H9 (cell line): ENCODE results near the gene OTOGL. TPM values are rescaled to one million over a fixed set of nuclear protein-coding genes. Genes with fewer than 3 reads are reported as not detected.

Source experiments
- DNase-seq: peaks from one replicate; pipeline ENCODE4 v3.0.0-alpha.2; 2017
- H2AFZ ChIP-seq: one replicate; pipeline ENCODE4 v1.6.1; 2013; ENCODE audit warnings: mild to moderate bottlenecking, low read length, control low read depth, moderate library complexity
- H2AK5ac ChIP-seq: 2 replicates; pipeline ENCODE4 v1.6.1; 2013; ENCODE audit warnings: low read length, control low read depth, mixed read lengths; ENCODE audit not compliant: insufficient read length
- H2BK120ac ChIP-seq: one replicate; pipeline ENCODE4 v1.6.1; 2013; ENCODE audit warnings: low read depth, mild to moderate bottlenecking, low read length, control low read depth, inconsistent platforms; ENCODE audit not compliant: poor library complexity, severe bottlenecking
- H2BK12ac ChIP-seq: 2 replicates; pipeline ENCODE4 v1.6.1; 2013; ENCODE audit warnings: low read length, control low read depth, mixed read lengths, low read depth; ENCODE audit not compliant: insufficient read length
- H2BK15ac ChIP-seq: 2 replicates; pipeline ENCODE4 v1.6.1; 2013; ENCODE audit warnings: low read depth, low read length, control low read depth
- H2BK20ac ChIP-seq: one replicate; pipeline ENCODE4 v1.6.1; 2013; ENCODE audit warnings: low read depth, mild to moderate bottlenecking, low read length, control low read depth, inconsistent platforms; ENCODE audit not compliant: poor library complexity, severe bottlenecking
- H2BK5ac ChIP-seq: 2 replicates; pipeline ENCODE4 v1.6.1; 2013; ENCODE audit warnings: low read length, control low read depth, mixed read lengths; ENCODE audit not compliant: insufficient read length
- H3K14ac ChIP-seq: 2 replicates; pipeline ENCODE4 v1.6.1; 2013; ENCODE audit warnings: low read length, control low read depth; ENCODE audit not compliant: insufficient read depth
- H3K18ac ChIP-seq: 2 replicates; pipeline ENCODE4 v1.6.1; 2013; ENCODE audit warnings: low read depth, mild to moderate bottlenecking, mixed read lengths, low read length, control low read depth; ENCODE audit not compliant: insufficient read length
- H3K23ac ChIP-seq: 2 replicates; pipeline ENCODE4 v1.6.1; 2013; ENCODE audit warnings: low read length, control low read depth, mixed read lengths, low read depth; ENCODE audit not compliant: insufficient read length
- H3K23me2 ChIP-seq: 2 replicates; pipeline ENCODE4 v1.6.1; 2013; ENCODE audit warnings: low read depth, mild to moderate bottlenecking, mixed read lengths, low read length, control low read depth; ENCODE audit not compliant: insufficient read length, poor library complexity, severe bottlenecking
- H3K27ac ChIP-seq: 2 replicates; pipeline ENCODE4 v1.5.1; 2013; ENCODE audit warnings: low read length, control low read depth, mixed read lengths, low read depth; ENCODE audit not compliant: insufficient read length
- H3K27me3 ChIP-seq: 2 replicates; pipeline ENCODE4 v1.6.1; 2013; ENCODE audit warnings: low read length, control low read depth, inconsistent platforms; ENCODE audit not compliant: insufficient read depth
- H3K4ac ChIP-seq: 2 replicates; pipeline ENCODE4 v1.6.1; 2013; ENCODE audit warnings: low read depth, mild to moderate bottlenecking, control low read depth, inconsistent platforms, low read length, moderate library complexity
- H3K4me1 ChIP-seq: 2 replicates; pipeline ENCODE4 v1.6.1; 2013; ENCODE audit warnings: low read length, control low read depth, inconsistent platforms; ENCODE audit not compliant: insufficient read depth
- H3K4me2 ChIP-seq: 2 replicates; pipeline ENCODE4 v1.6.1; 2013; ENCODE audit warnings: low read length, control low read depth, mixed read lengths; ENCODE audit not compliant: insufficient read length, insufficient read depth
- H3K56ac ChIP-seq: 2 replicates; pipeline ENCODE4 v1.6.1; 2013; ENCODE audit warnings: low read depth, mild to moderate bottlenecking, mixed read lengths, low read length, control low read depth; ENCODE audit not compliant: insufficient read length
- H3K79me1 ChIP-seq: 2 replicates; pipeline ENCODE4 v1.6.1; 2013; ENCODE audit warnings: low read depth, mild to moderate bottlenecking, moderate library complexity, low read length, control low read depth, inconsistent platforms; ENCODE audit not compliant: insufficient read depth, poor library complexity, severe bottlenecking
- H3K79me2 ChIP-seq: 2 replicates; pipeline ENCODE4 v1.6.1; 2013; ENCODE audit warnings: low read length, control low read depth, inconsistent platforms; ENCODE audit not compliant: insufficient read depth
- H3K9ac ChIP-seq: 2 replicates; pipeline ENCODE4 v1.6.1; 2013; ENCODE audit warnings: low read length, control low read depth, mixed read lengths; ENCODE audit not compliant: insufficient read length; ENCODE audit errors: extremely low read depth
- H3K9me3 ChIP-seq: one replicate; pipeline ENCODE4 v1.6.1; 2013; ENCODE audit warnings: low read depth, low read length, inconsistent platforms; ENCODE audit not compliant: control insufficient read depth
- H3T11ph ChIP-seq: one replicate; pipeline ENCODE4 v1.6.1; 2013; ENCODE audit warnings: mild to moderate bottlenecking, low read length, control low read depth, inconsistent platforms
- H4K20me1 ChIP-seq: one replicate; pipeline ENCODE4 v1.6.1; 2013; ENCODE audit not compliant: control insufficient read depth, insufficient read length, insufficient read depth
- H4K5ac ChIP-seq: 2 replicates; pipeline ENCODE4 v1.6.1; 2013; ENCODE audit warnings: low read depth, mild to moderate bottlenecking, mixed read lengths, low read length, control low read depth; ENCODE audit not compliant: insufficient read length
- H4K8ac ChIP-seq: replicated peaks from 2 replicates; pipeline ENCODE4 v1.6.1; 2013; ENCODE audit warnings: low read length, control low read depth, mixed read lengths, low read depth; ENCODE audit not compliant: insufficient read length
- H4K91ac ChIP-seq: 2 replicates; pipeline ENCODE4 v1.6.1; 2013; ENCODE audit warnings: low read depth, mild to moderate bottlenecking, moderate library complexity, mixed read lengths, low read length, control low read depth; ENCODE audit not compliant: insufficient read length
- H3K27ac Mint-ChIP-seq, 3 experiments: 2 replicates in 2 of 3; 3 replicates in 1 of 3; pipeline ENCODE4 v1.8.0; 2020 to 2021; ENCODE audit warnings: mixed read lengths in 3 of 3, mild to moderate bottlenecking in 1 of 3, moderate library complexity in 1 of 3
- H3K27me3 Mint-ChIP-seq: 2 replicates; pipeline ENCODE4 v1.8.0; 2021; ENCODE audit warnings: low read depth, mild to moderate bottlenecking, moderate library complexity, mixed read lengths
- H3K36me3 Mint-ChIP-seq, 3 experiments: 2 replicates in 2 of 3; 3 replicates in 1 of 3; pipeline ENCODE4 v1.8.0; 2020 to 2021; ENCODE audit warnings: low read depth in 3 of 3, mixed read lengths in 3 of 3; ENCODE audit not compliant: insufficient read depth in 1 of 3
- H3K4me1 Mint-ChIP-seq, 2 experiments: 2 replicates each; pipeline ENCODE4 v1.8.0; 2020; ENCODE audit warnings: mixed read lengths in 2 of 2
- H3K4me3 Mint-ChIP-seq, 2 experiments: 2 replicates in 1 of 2; 3 replicates in 1 of 2; pipeline ENCODE4 v1.8.0; 2020 to 2021; ENCODE audit warnings: mild to moderate bottlenecking in 2 of 2, mixed read lengths in 2 of 2, moderate library complexity in 1 of 2
- H3K9me3 Mint-ChIP-seq, 2 experiments: 2 replicates in 1 of 2; 3 replicates in 1 of 2; pipeline ENCODE4 v1.8.0; 2020; ENCODE audit warnings: mild to moderate bottlenecking in 2 of 2, mixed read lengths in 2 of 2, moderate library complexity in 1 of 2
- CTCF ChIP-seq: fragments of 200-600 bp; sonication (generic); conservative IDR thresholded peaks from 3 replicates; pipeline ENCODE4 v1.8.0; 2021; ENCODE audit warnings: antibody characterized with exemption, mild to moderate bottlenecking
- total RNA-seq: library from RNA; stranded (reverse); gene quantifications from 2 replicates; pipeline ENCODE4 v1.2.1, GENCODE V29; 2021

Gene OTOGL
- total RNA-seq, 1 experiment from 2014 or later: 0.11 TPM

- Histone ChIP-seq H2AK5ac (no peak overlapping the region), H3T11ph (no peak overlapping the region), H3K4me2 (no peak overlapping the region), H2BK120ac (no peak overlapping the region), H2BK12ac (no peak overlapping the region), H4K5ac (no peak overlapping the region), H3K4ac (no peak overlapping the region), H3K27ac (no peak overlapping the region), H3K56ac (no peak overlapping the region), H3K79me1 (no peaks in the 10 kb centered on the region), H2AFZ (no peak overlapping the region), H2BK20ac (no peak overlapping the region), H4K91ac (no peak overlapping the region), H4K8ac (no peak overlapping the region), H3K18ac (no peak overlapping the region), H3K79me2 (no peaks in the 10 kb centered on the region), H2BK15ac (no peak overlapping the region), H3K23me2 (no peaks in the 10 kb centered on the region), H3K9ac (no peak overlapping the region), H3K14ac (no peak overlapping the region), H3K4me1 (no peaks in the 10 kb centered on the region), H2BK5ac (no peak overlapping the region), H4K20me1 (no peaks in the 10 kb centered on the region), H3K23ac (no peak overlapping the region), H3K9me3 (no peaks in the 10 kb centered on the region), H3K27me3 (no peaks in the 10 kb centered on the region)
- Mint-ChIP-seq H3K27me3 (no peaks in the 10 kb centered on the region), H3K4me3 (no peak overlapping the region), H3K36me3 (no peaks in the 10 kb centered on the region), H3K4me1 (peaks cover 3% of the 10 kb centered on the region in 2 experiments; a peak in 1 of 4 replicates), H3K27ac (no peak overlapping the region), H3K9me3 (no peaks in the 10 kb centered on the region)
- no peak for DNase-seq
- no peak for TF ChIP-seq CTCF
Measured at GRCh38 chr12:80264386-80264785, 165.0 kb downstream of the OTOGL start.
